ENCODE results near the gene S1PR1. TPM values are rescaled to one million over a fixed set of nuclear protein-coding genes. Genes with fewer than 3 reads are reported as not detected.

Gene S1PR1
- total and polyA plus RNA-seq, 2 of the 13 experiments (the other 11 are each of a cell fraction or from before 2014, with no cell fraction given): not detected

DNA sequence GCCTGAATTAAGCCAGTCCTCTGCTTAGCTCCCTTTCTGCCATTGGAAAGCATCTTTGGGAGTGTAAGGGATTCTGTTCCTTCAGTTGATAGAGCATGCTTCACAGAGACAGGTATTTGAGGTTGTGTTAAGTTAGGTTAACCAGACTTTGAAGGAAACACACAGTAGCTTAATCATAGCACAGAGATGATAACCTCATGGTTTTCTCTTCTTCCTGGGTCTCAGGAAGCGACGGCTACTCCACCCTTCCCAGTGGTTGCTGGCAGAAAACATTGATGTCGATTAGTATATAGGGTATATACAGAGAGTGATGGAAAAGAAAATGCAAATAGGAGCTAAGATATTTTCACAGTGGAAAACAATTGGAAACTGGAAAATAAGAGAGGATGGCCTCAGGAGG lies 42.0 kb downstream of the S1PR1 start:
- H3K4me2 ChIP-seq (ENCODE audit: low read depth, low read length): no peak overlapping the region
- no peak overlapping the region for H2AFZ ChIP-seq (ENCODE audit: low read length)
- ATAC-seq: no peak
- FAIRE-seq: no peak
- H4K20me1 ChIP-seq (ENCODE audit: insufficient read depth, low read length): no peaks in the 10 kb centered on the region
- H3K4me3 ChIP-seq (replicated peaks in 1 of 3; ENCODE audit: insufficient read depth in 1 of 3, low read depth in 2 of 3, low read length in 3 of 3): no peak overlapping the region
- CTCF ChIA-PET (ENCODE audit: low intra/inter-chr PET ratio, low total read pairs): no interaction called here
- no peaks in the 10 kb centered on the region; a peak in 1 of 5 replicates for H3K27me3 ChIP-seq (ENCODE audit: control insufficient read depth in 1 of 2, insufficient read depth in 2 of 2, low read length in 2 of 2)
- H3K36me3 ChIP-seq (replicated peaks in 1 of 2; ENCODE audit: control insufficient read depth in 1 of 2, insufficient read depth in 2 of 2, low read length in 2 of 2): no peaks in the 10 kb centered on the region; a peak in 1 of 5 replicates
- no peak for TF ChIP-seq ZNF331 (CRISPR knock-in tag; IDR thresholded peaks at IDR 0.05)
- no peak for TF ChIP-seq ZNF773 (CRISPR knock-in tag; IDR thresholded peaks at IDR 0.05; ENCODE audit: borderline replicate concordance)
- no peak for DNase-seq (ENCODE audit: low spot score)
- no TSS peak for BruUV-seq (replicated peaks)
- WGBS (ENCODE audit: low lambda C conversion rate): 74% methylated on average over 3 of the region's 3 CpGs
- H3K27ac ChIP-seq (ENCODE audit: extremely low read length, insufficient read depth, low read length): no peak overlapping the region
- no peaks in the 10 kb centered on the region for H3K9me3 ChIP-seq (ENCODE audit: low read length)
- peaks cover 26% of the 10 kb centered on the region for H3K4me1 ChIP-seq (ENCODE audit: insufficient read depth, low read length)
- intact Hi-C loops (cut with micrococcal nuclease; ENCODE audit: unreplicated experiment): no loop called here
- POLR2A ChIA-PET: no interaction called here
- H3K79me2 ChIP-seq (ENCODE audit: insufficient read depth, low read length): no peaks in the 10 kb centered on the region
- H3K9ac ChIP-seq (ENCODE audit: insufficient read depth, low read depth, low read length): no peak overlapping the region
- in situ Hi-C loops (cut with HindIII; ENCODE audit: extremely low pct_ligation_motif_present, low pct_unique_long_range_greater_than_20kb): no loop called here

DNA sequence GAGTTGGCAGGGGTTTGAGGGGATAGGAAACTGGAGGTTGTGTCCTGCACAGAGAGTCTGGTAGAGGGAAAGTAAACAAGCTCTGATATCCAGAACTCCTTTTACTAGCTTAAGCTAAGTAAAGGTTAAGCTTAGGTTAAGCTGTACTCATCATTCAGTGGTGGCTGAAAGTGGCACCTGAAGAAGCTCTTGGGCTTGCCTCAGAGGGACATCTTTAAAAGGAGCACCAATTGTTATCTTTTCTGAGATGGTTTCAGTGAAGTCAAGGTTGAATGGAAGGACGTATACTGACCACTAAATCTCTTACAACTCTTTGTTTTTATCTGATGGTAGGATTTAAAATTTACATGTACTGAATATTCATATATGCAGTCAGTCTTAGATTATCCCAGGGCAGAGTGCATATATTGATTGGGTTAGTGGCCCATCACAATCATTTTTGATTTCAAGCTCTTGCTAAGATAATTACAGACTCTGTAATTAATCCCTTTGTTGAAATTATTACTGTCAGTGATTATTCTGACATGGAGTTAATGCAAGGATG lies 43.3 kb downstream of the S1PR1 start:
- CTCF ChIA-PET (ENCODE audit: low intra/inter-chr PET ratio, low total read pairs): no interaction called here
- no peaks in the 10 kb centered on the region for H3K79me2 ChIP-seq (ENCODE audit: insufficient read depth, low read length)
- WGBS (ENCODE audit: low lambda C conversion rate): 39% methylated on average over 1 of the region's 1 CpG
- TF ChIP-seq, protein P1, sequence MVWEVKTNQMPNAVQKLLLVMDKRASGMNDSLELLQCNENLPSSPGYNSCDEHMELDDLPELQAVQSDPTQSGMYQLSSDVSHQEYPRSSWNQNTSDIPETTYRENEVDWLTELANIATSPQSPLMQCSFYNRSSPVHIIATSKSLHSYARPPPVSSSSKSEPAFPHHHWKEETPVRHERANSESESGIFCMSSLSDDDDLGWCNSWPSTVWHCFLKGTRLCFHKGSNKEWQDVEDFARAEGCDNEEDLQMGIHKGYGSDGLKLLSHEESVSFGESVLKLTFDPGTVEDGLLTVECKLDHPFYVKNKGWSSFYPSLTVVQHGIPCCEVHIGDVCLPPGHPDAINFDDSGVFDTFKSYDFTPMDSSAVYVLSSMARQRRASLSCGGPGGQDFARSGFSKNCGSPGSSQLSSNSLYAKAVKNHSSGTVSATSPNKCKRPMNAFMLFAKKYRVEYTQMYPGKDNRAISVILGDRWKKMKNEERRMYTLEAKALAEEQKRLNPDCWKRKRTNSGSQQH (CRISPR knock-in tag; IDR thresholded peaks at IDR 0.05; ENCODE audit: low read depth): no peak
- TF ChIP-seq SRSF4 (IDR thresholded peaks at IDR 0.05; ENCODE audit: low read depth, low read length, poor library complexity, severe bottlenecking) (no peak), RAD21 (CRISPR knock-in tag; IDR thresholded peaks at IDR 0.05) (no peak)
- TF ChIP-seq, protein P2, sequence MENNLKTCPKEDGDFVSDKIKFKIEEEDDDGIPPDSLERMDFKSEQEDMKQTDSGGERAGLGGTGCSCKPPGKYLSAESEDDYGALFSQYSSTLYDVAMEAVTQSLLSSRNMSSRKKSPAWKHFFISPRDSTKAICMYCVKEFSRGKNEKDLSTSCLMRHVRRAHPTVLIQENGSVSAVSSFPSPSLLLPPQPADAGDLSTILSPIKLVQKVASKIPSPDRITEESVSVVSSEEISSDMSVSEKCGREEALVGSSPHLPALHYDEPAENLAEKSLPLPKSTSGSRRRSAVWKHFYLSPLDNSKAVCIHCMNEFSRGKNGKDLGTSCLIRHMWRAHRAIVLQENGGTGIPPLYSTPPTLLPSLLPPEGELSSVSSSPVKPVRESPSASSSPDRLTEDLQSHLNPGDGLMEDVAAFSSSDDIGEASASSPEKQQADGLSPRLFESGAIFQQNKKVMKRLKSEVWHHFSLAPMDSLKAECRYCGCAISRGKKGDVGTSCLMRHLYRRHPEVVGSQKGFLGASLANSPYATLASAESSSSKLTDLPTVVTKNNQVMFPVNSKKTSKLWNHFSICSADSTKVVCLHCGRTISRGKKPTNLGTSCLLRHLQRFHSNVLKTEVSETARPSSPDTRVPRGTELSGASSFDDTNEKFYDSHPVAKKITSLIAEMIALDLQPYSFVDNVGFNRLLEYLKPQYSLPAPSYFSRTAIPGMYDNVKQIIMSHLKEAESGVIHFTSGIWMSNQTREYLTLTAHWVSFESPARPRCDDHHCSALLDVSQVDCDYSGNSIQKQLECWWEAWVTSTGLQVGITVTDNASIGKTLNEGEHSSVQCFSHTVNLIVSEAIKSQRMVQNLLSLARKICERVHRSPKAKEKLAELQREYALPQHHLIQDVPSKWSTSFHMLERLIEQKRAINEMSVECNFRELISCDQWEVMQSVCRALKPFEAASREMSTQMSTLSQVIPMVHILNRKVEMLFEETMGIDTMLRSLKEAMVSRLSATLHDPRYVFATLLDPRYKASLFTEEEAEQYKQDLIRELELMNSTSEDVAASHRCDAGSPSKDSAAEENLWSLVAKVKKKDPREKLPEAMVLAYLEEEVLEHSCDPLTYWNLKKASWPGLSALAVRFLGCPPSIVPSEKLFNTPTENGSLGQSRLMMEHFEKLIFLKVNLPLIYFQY (CRISPR knock-in tag; IDR thresholded peaks at IDR 0.05; ENCODE audit: borderline replicate concordance): no peak
- TF ChIP-seq, protein P3, sequence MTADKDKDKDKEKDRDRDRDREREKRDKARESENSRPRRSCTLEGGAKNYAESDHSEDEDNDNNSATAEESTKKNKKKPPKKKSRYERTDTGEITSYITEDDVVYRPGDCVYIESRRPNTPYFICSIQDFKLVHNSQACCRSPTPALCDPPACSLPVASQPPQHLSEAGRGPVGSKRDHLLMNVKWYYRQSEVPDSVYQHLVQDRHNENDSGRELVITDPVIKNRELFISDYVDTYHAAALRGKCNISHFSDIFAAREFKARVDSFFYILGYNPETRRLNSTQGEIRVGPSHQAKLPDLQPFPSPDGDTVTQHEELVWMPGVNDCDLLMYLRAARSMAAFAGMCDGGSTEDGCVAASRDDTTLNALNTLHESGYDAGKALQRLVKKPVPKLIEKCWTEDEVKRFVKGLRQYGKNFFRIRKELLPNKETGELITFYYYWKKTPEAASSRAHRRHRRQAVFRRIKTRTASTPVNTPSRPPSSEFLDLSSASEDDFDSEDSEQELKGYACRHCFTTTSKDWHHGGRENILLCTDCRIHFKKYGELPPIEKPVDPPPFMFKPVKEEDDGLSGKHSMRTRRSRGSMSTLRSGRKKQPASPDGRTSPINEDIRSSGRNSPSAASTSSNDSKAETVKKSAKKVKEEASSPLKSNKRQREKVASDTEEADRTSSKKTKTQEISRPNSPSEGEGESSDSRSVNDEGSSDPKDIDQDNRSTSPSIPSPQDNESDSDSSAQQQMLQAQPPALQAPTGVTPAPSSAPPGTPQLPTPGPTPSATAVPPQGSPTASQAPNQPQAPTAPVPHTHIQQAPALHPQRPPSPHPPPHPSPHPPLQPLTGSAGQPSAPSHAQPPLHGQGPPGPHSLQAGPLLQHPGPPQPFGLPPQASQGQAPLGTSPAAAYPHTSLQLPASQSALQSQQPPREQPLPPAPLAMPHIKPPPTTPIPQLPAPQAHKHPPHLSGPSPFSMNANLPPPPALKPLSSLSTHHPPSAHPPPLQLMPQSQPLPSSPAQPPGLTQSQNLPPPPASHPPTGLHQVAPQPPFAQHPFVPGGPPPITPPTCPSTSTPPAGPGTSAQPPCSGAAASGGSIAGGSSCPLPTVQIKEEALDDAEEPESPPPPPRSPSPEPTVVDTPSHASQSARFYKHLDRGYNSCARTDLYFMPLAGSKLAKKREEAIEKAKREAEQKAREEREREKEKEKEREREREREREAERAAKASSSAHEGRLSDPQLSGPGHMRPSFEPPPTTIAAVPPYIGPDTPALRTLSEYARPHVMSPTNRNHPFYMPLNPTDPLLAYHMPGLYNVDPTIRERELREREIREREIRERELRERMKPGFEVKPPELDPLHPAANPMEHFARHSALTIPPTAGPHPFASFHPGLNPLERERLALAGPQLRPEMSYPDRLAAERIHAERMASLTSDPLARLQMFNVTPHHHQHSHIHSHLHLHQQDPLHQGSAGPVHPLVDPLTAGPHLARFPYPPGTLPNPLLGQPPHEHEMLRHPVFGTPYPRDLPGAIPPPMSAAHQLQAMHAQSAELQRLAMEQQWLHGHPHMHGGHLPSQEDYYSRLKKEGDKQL (CRISPR knock-in tag; IDR thresholded peaks at IDR 0.05; ENCODE audit: low read depth): no peak

More for the DNA sequence above, 43.3 kb downstream of the S1PR1 start:
- POLR2A ChIA-PET: no interaction called here
- H2AFZ ChIP-seq (ENCODE audit: low read length): no peak overlapping the region
- no peak overlapping the region for H3K4me3 ChIP-seq (replicated peaks in 1 of 3; ENCODE audit: insufficient read depth in 1 of 3, low read depth in 2 of 3, low read length in 3 of 3)
- H3K4me1 ChIP-seq (ENCODE audit: insufficient read depth, low read length): peaks cover 26% of the 10 kb centered on the region
- FAIRE-seq (no peak), ATAC-seq (no peak), DNase-seq (ENCODE audit: low spot score) (no peak)
- H3K9me3 ChIP-seq (ENCODE audit: low read length): no peaks in the 10 kb centered on the region
- H4K20me1 ChIP-seq (ENCODE audit: insufficient read depth, low read length): no peaks in the 10 kb centered on the region
- intact Hi-C loops (cut with micrococcal nuclease; ENCODE audit: unreplicated experiment): no loop called here
- H3K27ac ChIP-seq (ENCODE audit: extremely low read length, insufficient read depth, low read length): no peak overlapping the region
- H3K27me3 ChIP-seq (ENCODE audit: control insufficient read depth in 1 of 2, insufficient read depth in 2 of 2, low read length in 2 of 2): no peaks in the 10 kb centered on the region; a peak in 1 of 5 replicates
- no TSS peak for BruUV-seq (replicated peaks)
- in situ Hi-C loops (cut with HindIII; ENCODE audit: extremely low pct_ligation_motif_present, low pct_unique_long_range_greater_than_20kb): no loop called here
- no peak overlapping the region for H3K4me2 ChIP-seq (ENCODE audit: low read depth, low read length)
- H3K9ac ChIP-seq (ENCODE audit: insufficient read depth, low read depth, low read length): no peak overlapping the region
- H3K36me3 ChIP-seq (replicated peaks in 1 of 2; ENCODE audit: control insufficient read depth in 1 of 2, insufficient read depth in 2 of 2, low read length in 2 of 2): no peaks in the 10 kb centered on the region; a peak in 1 of 5 replicates
